ENCODE data around the gene MIA.
"Not testable (repeated sequence)": the region's sequence is repeated elsewhere in the genome, so short reads cannot be mapped to it uniquely, and the experiment has no call there.

The MIA gene

DNA sequence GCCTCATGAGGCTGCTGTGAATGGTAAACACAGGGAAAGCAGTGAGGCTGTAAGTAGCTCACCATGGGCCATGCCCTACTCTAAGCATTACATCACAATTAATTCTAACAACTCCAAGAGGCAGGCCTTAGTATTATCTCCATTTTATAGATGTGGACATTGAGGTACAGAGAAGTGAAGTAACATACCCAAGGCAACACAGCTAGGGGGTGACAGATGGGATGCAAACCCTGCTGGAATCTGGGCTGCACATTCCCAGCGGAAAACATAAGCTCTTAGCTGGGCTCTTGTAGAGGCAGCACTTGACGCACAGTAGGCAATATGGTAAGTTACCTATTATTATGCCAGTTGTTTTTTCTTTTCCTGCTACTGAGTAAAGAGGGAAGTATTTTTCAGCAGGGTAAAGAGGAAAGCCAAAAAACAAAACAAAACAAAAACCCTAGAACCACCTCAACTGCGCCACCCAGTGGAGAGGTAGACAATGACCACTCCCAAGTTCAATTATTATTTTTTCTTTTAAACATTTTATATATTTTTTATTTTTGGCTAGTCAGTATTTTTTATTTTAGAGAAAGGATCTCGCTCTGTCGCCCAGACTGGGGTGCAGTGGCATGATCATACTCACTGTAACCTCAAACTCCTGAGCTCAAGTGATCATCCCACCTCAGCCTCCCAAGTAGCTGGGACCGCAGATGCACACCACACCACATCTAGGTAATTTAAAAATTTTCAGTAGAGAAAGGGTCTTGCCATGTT, 44.3 kb downstream of the MIA start:
- DNase-seq (ENCODE audit: low read depth in 2 of 2): not testable (repeated sequence)

DNA sequence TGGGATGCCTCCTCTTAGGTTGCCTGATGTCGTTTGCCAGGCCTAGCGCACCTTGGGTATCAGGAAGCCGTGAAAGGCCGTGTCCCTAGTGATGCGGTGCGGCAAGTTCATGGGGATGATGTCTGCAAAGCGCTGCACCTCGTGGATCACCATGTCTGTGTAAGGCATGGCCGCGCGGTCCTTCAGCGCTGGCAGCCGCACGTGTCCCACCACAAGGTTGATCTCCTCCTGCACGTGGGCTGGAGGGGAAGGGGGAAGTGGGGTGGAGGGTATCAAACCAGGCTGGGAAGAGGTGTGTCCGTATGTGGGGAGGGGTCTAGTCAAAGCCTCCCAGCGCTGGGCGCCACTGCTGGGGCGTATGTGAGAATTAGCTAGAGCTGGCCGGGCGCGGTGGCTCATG, 46.8 kb downstream of the MIA start:
- no peak for DNase-seq (ENCODE audit: low read depth in 2 of 2)

DNA sequence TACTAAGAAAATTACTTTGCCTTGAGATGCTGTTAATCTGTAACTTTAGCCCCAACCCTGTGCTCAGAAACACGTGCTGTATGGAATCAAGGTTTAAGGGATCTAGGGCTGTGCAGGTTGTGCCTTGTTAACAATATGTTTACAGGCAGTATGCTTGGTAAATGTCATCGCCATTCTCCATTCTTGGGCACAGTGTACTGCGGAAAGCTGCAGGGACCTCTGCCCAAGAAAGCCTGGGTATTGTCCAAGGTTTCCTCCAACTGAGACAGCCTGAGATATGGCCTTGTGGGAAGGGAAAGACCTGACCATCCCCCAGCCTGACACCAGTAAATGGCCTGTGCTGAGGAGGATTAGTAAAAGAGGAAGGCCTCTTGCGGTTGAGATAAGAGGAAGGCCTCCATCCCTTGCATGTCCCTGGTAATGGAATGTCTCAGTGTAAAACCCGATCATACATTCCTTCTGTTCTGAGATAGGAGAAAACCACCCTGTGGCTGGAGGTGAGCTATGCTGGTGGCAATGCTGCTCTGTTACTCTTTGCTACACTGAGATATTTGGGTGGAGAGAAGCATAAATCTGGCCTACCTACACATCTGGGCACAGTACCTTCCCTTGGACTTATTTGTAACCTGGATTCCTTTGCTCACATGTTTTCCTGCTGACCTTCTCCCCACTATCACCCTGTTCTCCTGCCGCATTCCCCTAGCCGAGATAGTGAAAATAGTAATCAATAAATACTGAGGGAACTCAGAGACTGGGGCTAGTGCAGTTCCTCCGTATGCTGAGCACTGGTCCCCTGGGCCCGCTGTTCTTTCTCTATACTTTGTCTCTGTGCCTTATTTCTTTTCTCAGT, 47.6 kb downstream of the MIA start:
- DNase-seq (ENCODE audit: low read depth in 2 of 2): not testable (repeated sequence)

DNA sequence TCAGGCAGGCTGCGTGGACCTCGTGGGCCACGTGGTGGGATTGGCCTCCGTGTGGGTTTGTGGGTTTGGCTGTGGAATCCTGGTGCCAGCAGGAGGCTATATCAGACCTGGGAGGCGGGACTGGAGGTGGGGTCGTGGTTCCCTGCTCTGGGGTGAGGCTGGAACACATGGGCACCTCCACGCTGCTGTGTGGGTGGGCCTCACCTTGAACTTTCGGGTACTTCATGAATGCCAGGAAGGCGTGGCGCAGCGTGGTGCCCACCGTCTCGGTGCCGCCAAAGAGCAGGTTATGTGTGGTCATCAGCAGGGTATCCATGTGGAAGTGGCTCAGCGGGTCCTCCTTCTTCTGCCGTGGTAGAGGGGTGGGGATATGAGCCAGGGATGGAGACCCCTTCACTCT, 49.6 kb downstream of the MIA start:
- not testable (repeated sequence) for DNase-seq (ENCODE audit: low read depth in 2 of 2)

DNA sequence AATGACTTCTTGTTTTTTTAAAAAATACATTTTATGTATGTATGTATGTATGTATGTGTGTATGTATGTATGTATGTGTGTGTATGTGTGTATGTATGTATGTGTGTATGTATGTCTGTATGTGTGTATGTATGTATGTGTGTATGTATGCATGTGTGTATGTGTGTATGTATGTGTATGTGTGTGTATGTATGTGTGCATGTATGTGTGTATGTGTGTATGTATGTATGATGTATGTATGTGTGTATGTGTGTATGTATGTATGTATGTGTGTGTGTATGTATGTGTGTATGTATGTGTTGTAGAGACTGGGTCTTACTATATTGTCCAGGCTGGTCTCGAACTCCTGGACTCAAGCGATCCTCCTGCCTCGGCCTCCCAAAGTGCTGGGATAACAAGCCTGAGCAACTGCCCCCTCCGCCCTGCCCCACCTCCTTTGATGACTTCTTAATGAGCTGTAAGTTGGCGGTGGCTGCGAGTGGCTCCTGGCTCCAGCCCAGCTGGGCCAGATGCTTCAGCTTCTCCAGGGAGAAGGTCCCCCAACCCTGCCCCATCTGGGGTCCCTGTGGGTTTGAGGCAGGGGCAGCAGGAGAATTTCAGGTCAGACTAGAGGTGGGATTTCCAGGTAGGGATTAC, 50.3 kb downstream of the MIA start:
- DNase-seq (ENCODE audit: low read depth in 2 of 2): not testable (repeated sequence)

DNA sequence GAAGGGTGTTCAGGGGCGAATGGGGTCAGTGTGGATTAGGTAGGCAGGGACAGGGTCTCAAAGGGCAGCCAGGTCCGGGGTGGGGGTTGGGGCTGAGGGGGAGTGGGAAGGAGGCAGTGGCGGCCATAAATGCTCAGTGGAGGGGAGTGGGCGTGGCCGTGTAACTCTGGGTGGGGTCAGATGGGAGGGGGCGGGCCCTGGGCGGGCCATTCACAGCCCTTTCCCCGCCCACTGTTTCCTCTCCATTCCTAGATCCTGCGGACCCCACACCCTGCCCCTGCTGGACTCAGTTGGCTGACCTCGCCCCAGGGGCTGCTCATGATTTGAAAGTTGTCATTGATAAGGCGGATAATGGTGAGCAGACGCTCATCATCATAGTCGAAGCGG, 51.0 kb downstream of the MIA start:
- DNase-seq (ENCODE audit: low read depth in 2 of 2): not testable (repeated sequence)

DNA sequence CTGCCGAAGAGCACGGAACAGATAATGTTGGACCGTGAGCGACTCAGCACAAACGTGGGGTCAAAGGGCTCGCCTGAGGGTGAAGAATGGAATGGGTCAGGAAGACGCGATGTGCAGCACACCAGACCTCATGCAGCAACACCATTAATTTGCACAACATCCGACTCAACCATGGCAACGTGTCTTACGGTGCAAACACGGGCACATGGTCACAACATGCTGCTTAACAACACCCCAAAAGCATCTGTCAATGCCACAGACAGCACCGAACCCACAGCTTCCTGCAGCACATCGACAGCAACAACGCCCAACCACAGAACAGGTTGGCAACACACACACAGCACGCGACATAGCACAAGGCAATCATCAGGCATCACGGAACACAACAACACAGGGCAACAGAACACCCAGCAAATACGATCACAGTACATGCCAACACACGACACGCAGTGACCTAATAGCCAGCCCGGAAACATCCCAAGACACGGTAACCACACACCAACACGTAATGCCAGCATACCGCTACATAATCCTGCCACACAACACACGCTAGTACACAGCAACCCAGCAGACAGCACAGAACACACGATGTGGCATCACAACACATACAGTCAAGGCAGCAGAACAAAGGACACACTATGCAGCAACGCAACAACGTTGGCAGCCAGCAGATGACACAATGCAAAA, 51.5 kb downstream of the MIA start:
- DNase-seq (ENCODE audit: low read depth in 2 of 2): not testable (repeated sequence)
